Activated CD4-positive, alpha-beta T cell treated with anti-CD3 and anti-CD28 coated beads, Interleukin-2, amount 10 ng/mL, durations not matched to agents 7 days and 5 days (primary cell): ENCODE measurements around the gene TTC23L. TPM values are rescaled to one million over a fixed set of nuclear protein-coding genes. Genes with fewer than 3 reads are reported as not detected.

Experiments
- CTCF ChIA-PET: fragments of 350-600 bp; sonication (Branson Sonifier 250); formaldehyde crosslinking; loops from one replicate; lab custom pipeline; 2021; ENCODE audit warnings: antibody characterized with exemption; lab: Charles Lee
- POLR2A ChIA-PET: fragments of 350-600 bp; sonication (Branson Sonifier 250); formaldehyde crosslinking; loops from one replicate; lab custom pipeline; 2021; ENCODE audit warnings: antibody characterized with exemption; lab: Charles Lee
- DNase-seq: peaks from one replicate; pipeline ENCODE4 v3.0.0-alpha.2; 2020
- H3K27ac Mint-ChIP-seq: one replicate; pipeline ENCODE4 v1.8.0; 2021; ENCODE audit warnings: mild to moderate bottlenecking, moderate library complexity, mixed read lengths
- H3K27me3 Mint-ChIP-seq: one replicate; pipeline ENCODE4 v1.8.0; 2021; ENCODE audit warnings: mixed read lengths
- H3K36me3 Mint-ChIP-seq: one replicate; pipeline ENCODE4 v1.8.0; 2021; ENCODE audit warnings: low read depth, mixed read lengths
- H3K4me1 Mint-ChIP-seq: one replicate; pipeline ENCODE4 v1.8.0; 2021; ENCODE audit warnings: mixed read lengths
- H3K4me3 Mint-ChIP-seq: one replicate; pipeline ENCODE4 v1.8.0; 2021; ENCODE audit warnings: mild to moderate bottlenecking, moderate library complexity, mixed read lengths
- H3K9me3 Mint-ChIP-seq: one replicate; pipeline ENCODE4 v1.8.0; 2021; ENCODE audit warnings: mixed read lengths
- total RNA-seq, 2 experiments: library from RNA; stranded (reverse); gene quantifications; one replicate each; pipeline ENCODE4 v1.2.3, GENCODE V29; 2021

TTC23L gene
- total RNA-seq, 2 experiments from 2014 or later, result not detected

DNA sequence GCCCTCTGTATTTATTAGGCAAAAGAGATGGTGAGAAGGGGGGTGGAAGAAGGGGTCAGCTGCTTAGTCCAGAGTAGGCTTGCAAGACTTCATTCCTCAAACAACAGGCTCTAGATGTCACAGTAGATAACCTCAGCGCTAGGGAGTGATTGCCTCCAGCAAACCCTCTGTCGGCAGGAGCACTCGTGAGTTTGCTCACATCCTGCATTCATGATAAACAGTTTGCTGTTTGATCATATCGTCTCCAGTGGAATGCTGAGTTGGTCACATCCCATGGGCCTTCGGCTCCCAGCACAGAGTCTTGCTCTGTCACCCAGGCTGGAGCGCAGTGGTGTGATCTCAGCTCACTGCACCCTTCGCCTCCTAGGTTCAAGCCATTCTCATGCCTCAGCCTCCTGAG, 3.6 kb downstream of the TTC23L start:
- no peak for DNase-seq
- H3K9me3 Mint-ChIP-seq, result no peaks in the 10 kb centered on the region
- peaks cover 13% of the 10 kb centered on the region for H3K4me1 Mint-ChIP-seq
- CTCF ChIA-PET, result no interaction called here
- H3K4me3 Mint-ChIP-seq, result no peak overlapping the region
- H3K27ac Mint-ChIP-seq, result no peak overlapping the region
- H3K27me3 Mint-ChIP-seq, result peaks cover 2% of the 10 kb centered on the region
- POLR2A ChIA-PET, result no interaction called here
- H3K36me3 Mint-ChIP-seq, result no peaks in the 10 kb centered on the region

DNA sequence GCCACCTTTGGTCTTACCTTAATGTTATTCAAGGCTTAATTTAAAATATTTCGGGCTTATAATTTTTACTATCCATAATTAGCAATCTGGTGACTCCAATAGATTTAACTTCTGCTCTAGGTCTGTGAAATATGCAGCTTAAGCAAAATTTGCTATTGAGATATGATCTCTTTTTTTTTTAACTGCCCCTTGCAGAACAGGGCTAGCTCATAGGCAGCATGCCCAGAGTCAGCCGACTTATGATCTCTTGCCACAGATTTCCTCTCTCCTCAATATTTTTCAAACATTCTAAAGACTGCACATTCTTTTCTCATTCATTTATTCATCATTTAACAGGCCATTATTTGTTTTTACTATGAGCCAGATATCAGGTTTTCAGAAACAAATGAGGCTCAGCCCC, 4.5 kb downstream of the TTC23L start:
- CTCF ChIA-PET, result no interaction called here
- Mint-ChIP-seq H3K27ac (no peak overlapping the region), H3K9me3 (no peaks in the 10 kb centered on the region), H3K4me3 (no peak overlapping the region), H3K36me3 (no peaks in the 10 kb centered on the region), H3K4me1 (peaks cover 10% of the 10 kb centered on the region), H3K27me3 (peaks cover 4% of the 10 kb centered on the region)
- no peak for DNase-seq
- POLR2A ChIA-PET, result no interaction called here

DNA sequence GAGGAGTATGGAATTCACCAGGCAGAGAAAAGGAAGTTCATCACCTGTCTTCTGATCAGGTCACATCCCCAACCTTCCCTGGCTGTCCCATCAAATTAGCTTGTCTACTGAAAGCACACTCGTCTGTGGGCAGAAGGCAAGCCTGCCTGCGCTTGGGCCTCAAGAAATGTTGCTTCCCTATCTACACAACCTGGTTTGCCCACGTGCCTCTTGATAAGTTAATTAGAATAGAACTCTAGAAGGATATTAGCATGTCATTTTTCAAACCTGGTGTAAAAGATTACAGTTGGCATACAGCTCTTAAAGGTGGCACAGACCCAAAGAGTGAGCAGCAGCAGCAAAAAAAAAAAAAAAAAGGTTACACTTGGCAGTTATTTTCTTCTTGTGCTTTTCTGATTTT, 5.1 kb downstream of the TTC23L start:
- H3K36me3 Mint-ChIP-seq, result no peaks in the 10 kb centered on the region
- ChIA-PET POLR2A (no interaction called here), CTCF (no interaction called here)
- H3K27me3 Mint-ChIP-seq, result peaks cover 5% of the 10 kb centered on the region
- no peaks in the 10 kb centered on the region for H3K9me3 Mint-ChIP-seq
- no peak overlapping the region for H3K27ac Mint-ChIP-seq
- no peak overlapping the region for H3K4me3 Mint-ChIP-seq
- no peak for DNase-seq
- peaks cover 7% of the 10 kb centered on the region for H3K4me1 Mint-ChIP-seq

- ChIA-PET CTCF (interaction anchor here (0.8 to 1.5 kb wide), 2 partner anchors 9 to 290 kb away, joined by 3 to 5 read pairs; no protein-coding TSS in a partner anchor), POLR2A (no interaction called here)
- Mint-ChIP-seq H3K27me3 (peaks cover 5% of the 10 kb centered on the region), H3K4me1 (no peaks in the 10 kb centered on the region), H3K27ac (no peak overlapping the region), H3K9me3 (no peaks in the 10 kb centered on the region), H3K36me3 (no peaks in the 10 kb centered on the region), H3K4me3 (no peak overlapping the region)
- DNase-seq, result no peak
Measured at GRCh38 chr5:34844999-34845398, 6.0 kb downstream of the TTC23L start.

- CTCF ChIA-PET, result interaction anchor here (0.6 kb wide), 1 partner anchor 826 kb away, joined by 3 read pairs; no protein-coding TSS in a partner anchor
- H3K27me3 Mint-ChIP-seq, result peaks cover 5% of the 10 kb centered on the region
- no peaks in the 10 kb centered on the region for H3K9me3 Mint-ChIP-seq
- no peak for DNase-seq
- H3K4me3 Mint-ChIP-seq, result no peak overlapping the region
- POLR2A ChIA-PET, result no interaction called here
- H3K4me1 Mint-ChIP-seq, result no peaks in the 10 kb centered on the region
- H3K36me3 Mint-ChIP-seq, result no peaks in the 10 kb centered on the region
- no peak overlapping the region for H3K27ac Mint-ChIP-seq
Measured at GRCh38 chr5:34847056-34847455, 8.1 kb downstream of the TTC23L start.

GRCh38 chr5:34847552-34847951, 8.6 kb downstream of the TTC23L start:
- H3K9me3 Mint-ChIP-seq, result no peaks in the 10 kb centered on the region
- DNase-seq, result no peak
- H3K36me3 Mint-ChIP-seq, result no peaks in the 10 kb centered on the region
- CTCF ChIA-PET, result interaction anchor here (0.6 to 1.2 kb wide), 2 partner anchors 17 to 826 kb away, joined by 3 read pairs; no protein-coding TSS in a partner anchor
- H3K27me3 Mint-ChIP-seq, result peaks cover 5% of the 10 kb centered on the region
- H3K27ac Mint-ChIP-seq, result no peak overlapping the region
- POLR2A ChIA-PET, result no interaction called here
- no peaks in the 10 kb centered on the region for H3K4me1 Mint-ChIP-seq
- no peak overlapping the region for H3K4me3 Mint-ChIP-seq

GRCh38 chr5:34848230-34848629, 9.3 kb downstream of the TTC23L start:
- Mint-ChIP-seq H3K36me3 (no peaks in the 10 kb centered on the region), H3K27ac (no peak overlapping the region), H3K9me3 (no peaks in the 10 kb centered on the region), H3K4me1 (no peaks in the 10 kb centered on the region), H3K4me3 (no peak overlapping the region), H3K27me3 (peaks cover 5% of the 10 kb centered on the region)
- DNase-seq, result no peak
- POLR2A ChIA-PET, result interaction anchor here (0.7 kb wide), 1 partner anchor 68 kb away, joined by 3 read pairs; the partner anchor contains the start of genes BRIX1 and RAD1
- CTCF ChIA-PET, result interaction anchor here (0.8 to 1.2 kb wide), 2 partner anchors 18 to 1575 kb away, joined by 3 read pairs; no protein-coding TSS in a partner anchor

DNA sequence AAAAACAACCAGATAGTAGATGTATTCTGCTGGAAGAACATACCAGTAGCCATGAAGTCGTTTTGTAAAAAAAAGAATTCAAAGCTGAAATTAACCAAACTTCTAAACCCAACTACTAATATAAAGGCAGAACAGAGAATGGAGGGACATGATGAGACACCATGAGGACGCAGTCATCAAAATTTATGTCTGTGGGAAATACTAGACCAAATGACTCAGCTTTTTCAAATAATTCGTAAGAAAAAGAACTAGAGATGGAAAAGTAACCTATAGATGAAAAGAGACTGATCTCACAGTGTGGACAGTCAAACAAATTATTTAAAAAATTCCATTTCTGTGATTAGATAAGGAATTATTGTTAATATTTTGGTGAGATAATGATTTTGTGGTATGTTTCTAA, 10.3 kb downstream of the TTC23L start:
- H3K27ac Mint-ChIP-seq, result no peak overlapping the region
- no peak overlapping the region for H3K4me3 Mint-ChIP-seq
- no peaks in the 10 kb centered on the region for H3K9me3 Mint-ChIP-seq
- H3K36me3 Mint-ChIP-seq, result no peaks in the 10 kb centered on the region
- ChIA-PET POLR2A (no interaction called here), CTCF (no interaction called here)
- peaks cover 5% of the 10 kb centered on the region for H3K27me3 Mint-ChIP-seq
- no peak for DNase-seq
- no peaks in the 10 kb centered on the region for H3K4me1 Mint-ChIP-seq

GRCh38 chr5:34854459-34855174, 15.7 kb downstream of the TTC23L start:
- no peaks in the 10 kb centered on the region for H3K36me3 Mint-ChIP-seq
- DNase-seq, result no peak
- H3K27me3 Mint-ChIP-seq, result peaks cover 1% of the 10 kb centered on the region
- ChIA-PET POLR2A (no interaction called here), CTCF (interaction anchor here (1.1 to 2.2 kb wide), 2 partner anchors 9 to 44 kb away, joined by 5 to 6 read pairs; no protein-coding TSS in a partner anchor)
- H3K4me3 Mint-ChIP-seq, result no peak overlapping the region
- H3K27ac Mint-ChIP-seq, result no peak overlapping the region
- no peaks in the 10 kb centered on the region for H3K9me3 Mint-ChIP-seq
- no peaks in the 10 kb centered on the region for H3K4me1 Mint-ChIP-seq

DNA sequence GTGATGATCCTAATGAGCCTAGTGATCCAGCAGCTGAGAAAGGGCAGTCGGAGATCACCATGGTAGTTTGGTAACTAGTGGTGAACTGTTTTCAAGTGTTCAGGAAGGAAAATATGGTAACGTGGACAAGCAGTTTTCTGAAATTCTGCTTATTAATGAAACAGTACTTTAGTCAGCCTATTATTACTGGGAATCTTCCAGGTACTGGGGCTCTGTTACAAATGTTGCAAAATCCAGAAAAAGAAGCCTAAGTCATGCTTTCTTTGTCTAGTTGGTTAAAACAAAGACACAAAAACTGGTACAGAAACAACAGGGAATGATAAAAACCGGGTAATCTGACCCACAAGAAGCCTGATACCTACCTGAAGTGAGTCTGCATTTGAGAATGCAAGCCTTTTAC, 18.2 kb downstream of the TTC23L start:
- ChIA-PET POLR2A (no interaction called here), CTCF (no interaction called here)
- H3K4me3 Mint-ChIP-seq, result no peak overlapping the region
- no peaks in the 10 kb centered on the region for H3K9me3 Mint-ChIP-seq
- H3K27me3 Mint-ChIP-seq, result peaks cover 1% of the 10 kb centered on the region
- DNase-seq, result no peak
- no peaks in the 10 kb centered on the region for H3K4me1 Mint-ChIP-seq
- H3K27ac Mint-ChIP-seq, result no peak overlapping the region
- no peaks in the 10 kb centered on the region for H3K36me3 Mint-ChIP-seq

GRCh38 chr5:34857894-34858293, 18.9 kb downstream of the TTC23L start:
- Mint-ChIP-seq H3K27me3 (peaks cover 1% of the 10 kb centered on the region), H3K36me3 (no peaks in the 10 kb centered on the region), H3K27ac (no peak overlapping the region), H3K9me3 (no peaks in the 10 kb centered on the region), H3K4me1 (no peaks in the 10 kb centered on the region), H3K4me3 (no peak overlapping the region)
- CTCF ChIA-PET, result no interaction called here
- DNase-seq, result no peak
- POLR2A ChIA-PET, result no interaction called here

GRCh38 chr5:34858790-34859189, 19.8 kb downstream of the TTC23L start:
- H3K27me3 Mint-ChIP-seq, result peaks cover 1% of the 10 kb centered on the region
- POLR2A ChIA-PET, result no interaction called here
- H3K9me3 Mint-ChIP-seq, result no peaks in the 10 kb centered on the region
- H3K27ac Mint-ChIP-seq, result no peak overlapping the region
- H3K4me3 Mint-ChIP-seq, result no peak overlapping the region
- DNase-seq, result no peak
- no peaks in the 10 kb centered on the region for H3K4me1 Mint-ChIP-seq
- no peaks in the 10 kb centered on the region for H3K36me3 Mint-ChIP-seq
- CTCF ChIA-PET, result no interaction called here

DNA sequence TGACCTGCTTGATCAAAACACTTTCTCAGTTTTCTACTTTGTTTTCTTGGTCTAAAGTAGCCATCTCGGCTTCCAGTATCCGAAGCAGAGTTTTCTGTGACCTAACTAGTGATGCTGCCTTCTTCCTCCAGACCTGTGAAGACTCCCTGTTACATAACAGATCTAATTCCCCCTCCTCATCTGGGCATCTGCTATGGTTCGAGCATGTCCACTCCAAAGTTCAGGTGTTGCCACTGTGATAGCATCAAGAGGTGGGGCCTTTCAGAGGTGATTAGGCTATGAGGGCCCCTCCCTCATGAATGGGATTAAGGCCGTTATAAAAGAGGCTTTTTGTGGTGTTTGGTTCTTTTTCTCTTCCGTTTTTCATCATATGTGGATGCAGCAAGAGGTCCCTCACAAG, 20.3 kb downstream of the TTC23L start:
- no peaks in the 10 kb centered on the region for H3K36me3 Mint-ChIP-seq
- no peak overlapping the region for H3K4me3 Mint-ChIP-seq
- peaks cover 1% of the 10 kb centered on the region for H3K27me3 Mint-ChIP-seq
- ChIA-PET CTCF (no interaction called here), POLR2A (no interaction called here)
- no peak overlapping the region for H3K27ac Mint-ChIP-seq
- H3K9me3 Mint-ChIP-seq, result no peaks in the 10 kb centered on the region
- no peak for DNase-seq
- no peaks in the 10 kb centered on the region for H3K4me1 Mint-ChIP-seq
